ENCODE results near the gene ALDH16A1. TPM values are rescaled to one million over a fixed set of nuclear protein-coding genes. Genes with fewer than 3 reads are reported as not detected.

The ALDH16A1 gene
- total and polyA plus RNA-seq, 10 of the 15 experiments (the other 5 are each of a cell fraction or from before 2014, with no cell fraction given), result 1.7 to 49.3 (median 18.1) TPM

DNA sequence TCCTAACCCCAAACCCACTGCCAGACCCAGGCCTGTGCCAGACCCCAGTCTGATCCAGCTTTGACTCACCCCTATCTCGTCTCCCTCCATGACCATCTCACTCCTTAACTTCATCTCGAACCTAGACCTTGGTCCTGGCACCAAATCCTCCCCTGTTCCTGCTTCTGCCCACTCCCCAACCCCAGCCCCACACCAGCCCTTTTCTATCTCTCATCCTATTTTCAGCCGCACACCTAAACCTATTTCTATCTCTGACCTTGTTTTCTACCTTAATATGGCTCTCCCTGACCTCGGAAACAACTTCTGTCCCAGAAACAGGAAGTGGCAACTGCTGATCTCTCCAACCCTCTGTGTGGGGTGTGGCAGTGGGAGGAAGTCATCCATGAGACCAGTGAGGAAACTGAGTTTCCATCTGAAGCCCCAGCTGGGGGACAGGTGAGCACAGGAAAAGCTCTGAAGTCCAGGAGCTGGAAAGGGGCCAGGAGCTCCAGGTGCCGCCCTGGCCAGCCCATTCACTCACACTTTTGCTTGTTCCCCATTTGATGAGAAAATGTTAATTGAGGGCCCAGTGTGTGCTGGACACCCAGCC lies 43.5 kb upstream of the ALDH16A1 start:
- Histone ChIP-seq H3K9me3 (replicated peaks; ENCODE audit: control insufficient read depth, insufficient read depth, low read length) (no peaks in the 10 kb centered on the region), H3K4me3 (no peak overlapping the region), H3K4me1 (ENCODE audit: control insufficient read depth, insufficient read depth, low read length) (peaks cover 17% of the 10 kb centered on the region), H2AFZ (ENCODE audit: control insufficient read depth, low read depth, low read length) (peak overlapping the region; percentile 70), H3K4me2 (ENCODE audit: control insufficient read depth, insufficient read depth) (peak overlapping the region; percentile 56), H3K36me3 (ENCODE audit: control insufficient read depth in 2 of 2, insufficient read depth in 2 of 2, low read length in 1 of 2) (no peaks in the 10 kb centered on the region), H4K20me1 (ENCODE audit: control insufficient read depth, insufficient read depth) (no peaks in the 10 kb centered on the region), H3K79me2 (ENCODE audit: control insufficient read depth, insufficient read depth, low read length) (no peaks in the 10 kb centered on the region), H3K27ac (ENCODE audit: control insufficient read depth, insufficient read depth) (peak overlapping the region; percentile 62), H3K9ac (ENCODE audit: control insufficient read depth, insufficient read depth, low read length) (peak overlapping the region; percentile 48; the same call in 1 of the 2 replicates), H3K27me3 (replicated peaks in 1 of 2; ENCODE audit: control insufficient read depth in 2 of 2, insufficient read depth in 2 of 2, low read length in 1 of 2) (no peaks in the 10 kb centered on the region)
- intact Hi-C loops (cut with micrococcal nuclease; ENCODE audit: unreplicated experiment), result no loop called here
- 15% methylated on average over 5 of the region's 5 CpGs for WGBS (ENCODE audit: insufficient coverage, insufficient replicate concordance, low lambda C conversion rate, missing lambda C conversion rate)
- POLR2A ChIA-PET, result interaction anchor here (0.7 to 1.5 kb wide), 6 partner anchors 9 to 908 kb away, joined by 3 to 5 read pairs (median 4); partner anchors contain the start of genes ALDH16A1 and PIH1D1
- ATAC-seq (peak; percentile 83), FAIRE-seq (peak; percentile 72), DNase-seq (ENCODE audit: low read depth, low spot score) (peak; percentile 30)
- BruUV-seq (replicated peaks), result no TSS peak
- CTCF ChIA-PET, result interaction anchor here (0.7 to 2.3 kb wide), 10 partner anchors 9 to 109 kb away, joined by 3 to 10 read pairs (median 4); no protein-coding TSS in a partner anchor
- SMC1A ChIA-PET (ENCODE audit: uncharacterized antibody, unreplicated experiment), result interaction anchor here (1.2 kb wide), 1 partner anchor 14 kb away, joined by 4 read pairs; no protein-coding TSS in a partner anchor
- in situ Hi-C loops (cut with MboI), result no loop called here
- RAD21 ChIA-PET (ENCODE audit: unreplicated experiment), result interaction anchor here (0.8 to 1.4 kb wide), 7 partner anchors 14 to 83 kb away, joined by 3 read pairs; partner anchors contain the start of gene PIH1D1
- TF ChIP-seq FOXK2 (IDR thresholded peaks at IDR 0.05) (no peak), EP300 (IDR thresholded peaks at IDR 0.05; ENCODE audit: borderline replicate concordance in 1 of 2, control insufficient read depth in 1 of 2, low read depth in 2 of 2, low read length in 2 of 2) (0 out of 4 replicates have a peak, but pooled peaks of 1 of the 2 experiments have one; percentile 21), CBFB (IDR thresholded peaks at IDR 0.05; ENCODE audit: low read depth) (no peak), CHD2 (IDR thresholded peaks at IDR 0.05; ENCODE audit: borderline replicate concordance, low read depth, low read length) (no peak), RUNX3 (IDR thresholded peaks at IDR 0.05; ENCODE audit: low read length) (peak; percentile 27; the same call in 1 of the 2 replicates), RBBP5 (conservative IDR thresholded peaks at IDR 0.05) (no peak), ZNF274 (IDR thresholded peaks at IDR 0.05; ENCODE audit: insufficient read depth, insufficient read length) (no peak), E2F4 (IDR thresholded peaks at IDR 0.05; ENCODE audit: low read depth, low read length) (no peak), SPI1 (IDR thresholded peaks at IDR 0.05; ENCODE audit: borderline replicate concordance, insufficient read depth, low read depth, low read length) (peak; percentile 96), CUX1 (IDR thresholded peaks at IDR 0.05; ENCODE audit: insufficient replicate concordance, low read depth, low read length) (no peak), SMC3 (IDR thresholded peaks at IDR 0.05; ENCODE audit: borderline replicate concordance, low read length) (no peak), SIX5 (IDR thresholded peaks at IDR 0.05; ENCODE audit: low read depth, low read length, severe bottlenecking) (no peak)
- TF ChIP-seq, protein P1, sequence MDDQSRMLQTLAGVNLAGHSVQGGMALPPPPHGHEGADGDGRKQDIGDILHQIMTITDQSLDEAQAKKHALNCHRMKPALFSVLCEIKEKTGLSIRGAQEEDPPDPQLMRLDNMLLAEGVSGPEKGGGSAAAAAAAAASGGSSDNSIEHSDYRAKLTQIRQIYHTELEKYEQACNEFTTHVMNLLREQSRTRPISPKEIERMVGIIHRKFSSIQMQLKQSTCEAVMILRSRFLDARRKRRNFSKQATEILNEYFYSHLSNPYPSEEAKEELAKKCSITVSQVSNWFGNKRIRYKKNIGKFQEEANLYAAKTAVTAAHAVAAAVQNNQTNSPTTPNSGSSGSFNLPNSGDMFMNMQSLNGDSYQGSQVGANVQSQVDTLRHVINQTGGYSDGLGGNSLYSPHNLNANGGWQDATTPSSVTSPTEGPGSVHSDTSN (IDR thresholded peaks at IDR 0.05; ENCODE audit: insufficient replicate concordance, low read depth, low read length), result no peak
- TF ChIP-seq, protein P2, sequence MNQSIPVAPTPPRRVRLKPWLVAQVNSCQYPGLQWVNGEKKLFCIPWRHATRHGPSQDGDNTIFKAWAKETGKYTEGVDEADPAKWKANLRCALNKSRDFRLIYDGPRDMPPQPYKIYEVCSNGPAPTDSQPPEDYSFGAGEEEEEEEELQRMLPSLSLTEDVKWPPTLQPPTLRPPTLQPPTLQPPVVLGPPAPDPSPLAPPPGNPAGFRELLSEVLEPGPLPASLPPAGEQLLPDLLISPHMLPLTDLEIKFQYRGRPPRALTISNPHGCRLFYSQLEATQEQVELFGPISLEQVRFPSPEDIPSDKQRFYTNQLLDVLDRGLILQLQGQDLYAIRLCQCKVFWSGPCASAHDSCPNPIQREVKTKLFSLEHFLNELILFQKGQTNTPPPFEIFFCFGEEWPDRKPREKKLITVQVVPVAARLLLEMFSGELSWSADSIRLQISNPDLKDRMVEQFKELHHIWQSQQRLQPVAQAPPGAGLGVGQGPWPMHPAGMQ (IDR thresholded peaks at IDR 0.05; ENCODE audit: borderline replicate concordance), result no peak

Data from GM12878 (cell line).